ENCODE measurements around the gene USP6NL.
"Not testable (repeated sequence)": the region's sequence is repeated elsewhere in the genome, so short reads cannot be mapped to it uniquely, and the experiment has no call there.

Gene USP6NL

DNA sequence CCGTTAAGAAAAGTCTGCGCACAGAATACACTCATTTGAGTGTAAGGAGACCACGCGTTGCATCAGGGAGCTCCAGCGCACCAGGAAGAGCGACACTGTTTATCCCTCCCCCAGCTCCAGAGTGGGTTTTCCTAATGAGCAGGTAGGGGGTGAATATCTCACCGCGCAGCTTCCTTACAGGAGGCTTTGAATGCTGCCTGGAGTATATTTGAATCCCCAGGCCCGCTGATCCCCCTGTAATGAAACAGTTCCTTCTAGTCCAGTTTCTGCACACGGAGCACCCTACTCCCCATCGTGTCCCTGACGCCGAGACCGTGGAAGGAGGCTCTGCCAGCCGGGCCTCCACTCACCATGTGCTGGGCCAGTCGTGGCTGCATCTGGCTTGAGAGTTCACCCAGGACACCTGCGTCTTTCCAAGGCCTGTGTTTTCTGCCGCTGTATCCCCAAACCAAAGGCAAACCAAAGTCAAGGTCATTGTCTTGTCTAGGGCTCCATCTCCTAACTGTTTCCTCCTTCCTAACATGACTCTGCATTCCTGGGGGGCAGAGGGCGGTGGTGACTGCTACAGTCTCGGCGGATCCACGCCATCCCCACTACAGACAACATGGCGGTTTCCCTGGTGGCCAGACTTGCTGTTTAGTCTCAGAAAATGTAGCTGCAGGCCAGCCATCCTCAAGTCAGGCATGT lies 167.8 kb downstream of the USP6NL start:
- Histone ChIP-seq H3K9me3 (ENCODE audit: control insufficient read depth, low read length) (no peaks in the 10 kb centered on the region), H3K9ac (ENCODE audit: low read length) (no peak overlapping the region), H3K4me1 (ENCODE audit: control insufficient read depth, insufficient read depth, low read length) (peaks cover 9% of the 10 kb centered on the region), H3K36me3 (ENCODE audit: control insufficient read depth, insufficient read depth, low read length) (no peaks in the 10 kb centered on the region), H3K4me3 (ENCODE audit: low read length) (no peak overlapping the region), H3K27me3 (ENCODE audit: control insufficient read depth, insufficient read depth, low read length) (no peaks in the 10 kb centered on the region)

DNA sequence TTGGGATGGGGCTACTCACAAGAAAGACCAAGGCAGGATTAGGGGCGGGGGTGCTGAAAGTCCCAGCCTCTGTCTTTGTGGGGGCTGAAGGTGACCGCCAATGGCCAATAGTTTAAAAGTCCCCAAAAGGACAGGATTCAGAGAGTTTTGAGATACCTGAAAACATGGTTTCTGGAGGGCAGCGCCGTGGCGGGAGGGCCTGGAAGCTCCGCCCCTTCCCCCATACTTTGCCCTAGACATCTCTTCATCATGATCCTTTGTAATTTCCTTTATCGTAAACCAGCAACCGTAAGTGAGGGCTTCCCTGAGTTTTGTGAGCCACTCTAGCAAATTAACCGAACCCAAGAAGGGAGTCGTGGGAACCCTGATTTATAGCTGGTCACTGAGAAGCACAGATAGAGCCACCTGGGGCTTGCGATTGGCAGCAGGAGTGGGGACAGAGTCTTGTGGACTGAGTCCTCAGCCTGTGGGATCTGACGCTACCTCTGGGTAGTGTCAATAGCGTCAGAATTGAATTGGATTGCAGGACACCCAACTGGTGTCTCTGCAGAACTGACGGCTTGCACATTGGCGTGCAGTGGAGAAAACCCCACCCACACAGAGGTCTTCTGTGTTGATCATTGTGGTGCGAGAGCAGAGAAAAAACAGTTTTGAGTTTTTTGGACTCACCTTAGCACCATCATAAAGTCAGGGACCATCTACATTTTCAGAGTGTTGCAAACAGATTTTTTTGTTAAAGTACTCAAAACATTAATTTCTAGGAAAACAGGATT lies 169.3 kb downstream of the USP6NL start:
- H3K27me3 ChIP-seq (ENCODE audit: control insufficient read depth, insufficient read depth, low read length), result no peaks in the 10 kb centered on the region
- H3K4me3 ChIP-seq (ENCODE audit: low read length), result no peak overlapping the region
- H3K36me3 ChIP-seq (ENCODE audit: control insufficient read depth, insufficient read depth, low read length), result no peaks in the 10 kb centered on the region
- no peak overlapping the region for H3K9ac ChIP-seq (ENCODE audit: low read length)
- no peaks in the 10 kb centered on the region for H3K9me3 ChIP-seq (ENCODE audit: control insufficient read depth, low read length)
- no peaks in the 10 kb centered on the region for H3K4me1 ChIP-seq (ENCODE audit: control insufficient read depth, insufficient read depth, low read length)

DNA sequence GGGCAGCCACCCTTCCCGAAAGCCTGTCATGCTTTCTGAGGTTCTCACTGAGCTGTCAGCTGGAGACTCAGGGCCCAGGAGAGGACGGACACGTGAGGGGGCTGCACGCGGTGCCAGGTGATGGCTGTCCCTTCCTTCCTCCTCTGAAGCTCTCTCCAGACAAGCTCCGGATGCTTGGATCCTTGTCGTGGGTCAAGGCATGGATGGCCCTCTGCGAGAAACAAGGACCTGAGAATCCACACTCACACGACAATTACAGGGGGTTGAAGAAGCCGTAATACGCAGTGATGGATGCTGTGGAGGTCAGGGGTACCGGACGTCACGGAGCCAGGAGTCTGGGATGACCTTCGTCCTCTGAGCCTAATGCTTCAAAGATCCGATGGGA lies 170.3 kb downstream of the USP6NL start:
- Histone ChIP-seq H3K4me3 (ENCODE audit: low read length) (no peak overlapping the region), H3K27me3 (ENCODE audit: control insufficient read depth, insufficient read depth, low read length) (no peaks in the 10 kb centered on the region), H3K4me1 (ENCODE audit: control insufficient read depth, insufficient read depth, low read length) (no peaks in the 10 kb centered on the region), H3K9me3 (ENCODE audit: control insufficient read depth, low read length) (no peaks in the 10 kb centered on the region), H3K9ac (ENCODE audit: low read length) (no peak overlapping the region), H3K36me3 (ENCODE audit: control insufficient read depth, insufficient read depth, low read length) (no peaks in the 10 kb centered on the region)

DNA sequence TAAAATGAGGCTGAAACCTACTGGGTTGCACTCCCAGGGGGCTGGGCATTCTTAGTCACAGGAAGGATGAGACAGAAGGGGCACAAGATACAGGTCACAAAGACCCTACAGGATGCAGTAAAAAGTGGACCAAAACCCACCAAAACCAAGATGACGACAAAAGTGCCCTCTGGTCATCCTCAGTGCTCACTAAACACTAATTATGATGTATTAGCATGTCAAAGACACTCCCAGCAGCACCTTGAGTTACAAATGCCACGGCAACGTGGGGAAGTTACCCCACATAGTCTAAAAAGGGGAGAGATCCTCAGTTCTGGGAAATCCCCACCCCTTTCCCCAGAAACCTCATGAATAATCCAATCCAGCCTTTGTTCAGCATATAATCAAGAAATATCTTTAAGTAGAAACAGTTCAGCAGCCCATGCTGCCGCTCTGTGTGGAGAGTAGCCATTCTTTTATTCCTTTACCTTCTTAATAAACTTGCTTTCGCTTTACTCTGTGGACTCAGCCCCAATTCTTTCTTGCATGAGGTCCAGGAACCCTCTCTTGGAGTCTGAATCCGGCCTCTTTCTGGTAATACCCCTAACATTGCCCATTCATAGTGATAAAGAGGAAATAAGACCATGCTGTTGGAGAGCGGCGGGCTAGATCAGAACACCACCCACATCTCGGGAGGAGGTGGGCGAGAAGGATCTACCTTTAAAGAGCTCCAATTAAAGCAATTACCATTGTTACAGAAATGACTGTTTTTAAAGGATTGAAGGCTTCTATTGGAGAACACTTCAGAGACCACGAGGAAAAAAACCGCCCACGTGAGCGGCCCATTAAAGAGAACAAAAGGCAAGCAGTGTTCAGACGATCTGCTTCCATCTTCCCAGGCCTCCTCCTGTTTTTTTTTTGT lies 170.9 kb downstream of the USP6NL start:
- Histone ChIP-seq H3K36me3 (ENCODE audit: control insufficient read depth, insufficient read depth, low read length) (no peaks in the 10 kb centered on the region), H3K4me1 (ENCODE audit: control insufficient read depth, insufficient read depth, low read length) (no peaks in the 10 kb centered on the region), H3K9ac (ENCODE audit: low read length) (no peak overlapping the region), H3K27me3 (ENCODE audit: control insufficient read depth, insufficient read depth, low read length) (no peaks in the 10 kb centered on the region), H3K4me3 (ENCODE audit: low read length) (no peak overlapping the region), H3K9me3 (ENCODE audit: control insufficient read depth, low read length) (no peaks in the 10 kb centered on the region)

DNA sequence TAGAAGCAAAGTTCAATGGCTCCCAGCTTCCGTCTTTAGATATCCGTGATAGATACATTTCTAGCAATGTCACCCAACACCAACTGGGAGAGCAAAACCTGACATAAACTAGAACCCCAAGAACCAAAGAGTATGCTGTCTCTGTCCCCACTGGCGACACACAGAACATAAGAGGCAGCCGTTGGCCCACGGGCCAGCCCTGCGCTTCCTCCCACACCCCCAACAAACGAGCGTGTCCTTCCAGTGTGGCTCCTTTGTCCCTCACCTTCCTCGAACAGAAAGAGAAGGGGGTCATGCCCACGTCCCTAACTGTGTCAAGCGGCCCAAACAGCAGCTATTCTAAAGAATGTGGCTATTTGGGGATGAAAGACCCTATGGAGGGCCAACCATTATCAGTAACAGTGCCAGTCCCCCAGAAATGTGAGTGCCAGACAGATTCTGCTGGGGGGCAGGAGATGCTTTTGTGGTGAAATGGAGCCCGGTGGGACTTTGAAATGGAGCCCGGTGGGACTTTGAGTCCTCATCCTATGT lies 171.9 kb downstream of the USP6NL start:
- Histone ChIP-seq H3K9ac (ENCODE audit: low read length) (no peak overlapping the region), H3K27me3 (ENCODE audit: control insufficient read depth, insufficient read depth, low read length) (no peaks in the 10 kb centered on the region), H3K9me3 (ENCODE audit: control insufficient read depth, low read length) (no peaks in the 10 kb centered on the region), H3K4me3 (ENCODE audit: low read length) (no peak overlapping the region), H3K4me1 (ENCODE audit: control insufficient read depth, insufficient read depth, low read length) (no peaks in the 10 kb centered on the region), H3K36me3 (ENCODE audit: control insufficient read depth, insufficient read depth, low read length) (no peaks in the 10 kb centered on the region)

DNA sequence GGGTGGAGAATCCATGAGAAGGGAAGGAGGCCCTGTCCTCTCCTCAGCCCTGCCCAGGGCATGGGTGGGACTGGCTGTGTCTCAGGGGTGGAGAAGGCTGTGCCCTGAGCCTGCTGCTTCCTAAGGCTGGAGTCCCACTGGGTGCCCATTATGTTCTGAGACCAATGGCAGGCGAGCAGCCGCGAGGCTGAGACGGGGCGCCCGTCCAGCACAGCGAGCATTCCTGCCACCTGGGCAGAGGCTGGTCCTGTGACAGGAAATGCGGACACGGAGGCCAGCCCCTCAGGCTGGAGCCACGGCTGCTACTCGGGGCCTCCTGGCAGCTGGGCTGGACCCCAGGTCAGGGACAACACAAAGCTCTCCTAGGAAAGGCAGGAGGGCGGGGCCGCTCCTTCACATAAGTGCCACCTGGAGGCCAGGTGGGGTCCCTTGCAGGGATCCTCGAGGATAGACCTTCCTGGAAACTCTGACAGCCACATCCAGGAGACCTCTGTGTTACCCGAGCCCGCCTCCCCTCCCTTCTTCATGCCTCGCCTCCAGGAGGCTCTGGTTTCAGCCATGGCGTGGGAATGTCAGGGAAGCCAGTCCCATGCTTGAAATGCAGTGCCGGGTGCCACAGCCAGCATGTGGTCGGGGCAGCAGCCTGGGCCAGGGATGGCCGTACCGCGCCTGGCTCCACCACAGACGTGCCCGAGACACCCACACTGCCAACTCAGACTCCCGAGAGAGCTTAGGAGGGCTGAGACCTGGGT lies 173.9 kb downstream of the USP6NL start:
- H3K9me3 ChIP-seq (ENCODE audit: control insufficient read depth, low read length), result no peaks in the 10 kb centered on the region
- no peaks in the 10 kb centered on the region for H3K27me3 ChIP-seq (ENCODE audit: control insufficient read depth, insufficient read depth, low read length)
- H3K4me1 ChIP-seq (ENCODE audit: control insufficient read depth, insufficient read depth, low read length), result no peaks in the 10 kb centered on the region
- no peaks in the 10 kb centered on the region for H3K36me3 ChIP-seq (ENCODE audit: control insufficient read depth, insufficient read depth, low read length)
- H3K4me3 ChIP-seq (ENCODE audit: low read length), result no peak overlapping the region
- no peak overlapping the region for H3K9ac ChIP-seq (ENCODE audit: low read length)

DNA sequence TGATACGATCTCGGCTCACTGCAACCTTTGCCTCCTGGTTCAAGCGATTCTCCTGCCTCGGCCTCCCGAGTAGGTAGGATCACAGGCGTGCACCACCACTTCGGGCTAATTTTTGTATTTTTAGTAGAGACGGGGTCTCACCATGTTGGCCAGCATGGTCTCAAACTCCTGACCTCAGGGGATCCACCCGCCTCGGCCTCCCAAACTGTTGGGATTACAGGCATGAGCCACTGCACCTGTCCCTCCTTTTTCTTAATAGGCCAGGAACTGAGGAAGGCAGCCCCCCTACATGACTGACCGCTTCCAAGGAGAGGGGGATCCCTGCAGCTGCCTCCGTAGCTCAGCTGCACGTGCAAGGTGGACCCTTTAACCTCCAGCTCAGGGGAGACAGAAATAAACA lies 175.0 kb downstream of the USP6NL start:
- H3K36me3 ChIP-seq (ENCODE audit: control insufficient read depth, insufficient read depth, low read length); H3K9ac ChIP-seq (ENCODE audit: low read length); H3K27me3 ChIP-seq (ENCODE audit: control insufficient read depth, insufficient read depth, low read length); H3K9me3 ChIP-seq (ENCODE audit: control insufficient read depth, low read length); H3K4me3 ChIP-seq (ENCODE audit: low read length); H3K4me1 ChIP-seq (ENCODE audit: control insufficient read depth, insufficient read depth, low read length): not testable (repeated sequence)

DNA sequence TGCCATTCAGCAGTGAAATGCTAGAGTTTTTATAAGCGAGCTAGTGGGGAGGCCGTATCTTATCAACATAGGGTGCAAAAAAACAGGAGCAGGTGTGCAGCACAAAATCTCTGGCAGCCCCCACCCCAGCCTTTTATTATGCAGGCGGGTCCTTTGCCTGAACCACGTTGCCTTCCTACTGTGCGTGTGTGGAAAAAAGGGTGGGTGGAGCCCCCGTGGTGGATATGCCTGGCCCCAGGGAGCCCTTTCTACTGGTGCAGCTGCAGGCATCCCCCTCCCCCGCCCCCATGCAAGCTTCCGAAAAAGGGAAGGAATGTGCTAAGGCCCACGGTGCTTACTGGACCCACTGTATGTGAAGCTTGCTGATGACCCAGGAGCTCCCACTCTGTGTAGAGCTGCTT lies 175.9 kb downstream of the USP6NL start:
- H3K9me3 ChIP-seq (ENCODE audit: control insufficient read depth, low read length), result no peaks in the 10 kb centered on the region
- H3K36me3 ChIP-seq (ENCODE audit: control insufficient read depth, insufficient read depth, low read length), result no peaks in the 10 kb centered on the region
- no peak overlapping the region for H3K4me3 ChIP-seq (ENCODE audit: low read length)
- no peak overlapping the region for H3K9ac ChIP-seq (ENCODE audit: low read length)
- no peaks in the 10 kb centered on the region for H3K27me3 ChIP-seq (ENCODE audit: control insufficient read depth, insufficient read depth, low read length)
- no peaks in the 10 kb centered on the region for H3K4me1 ChIP-seq (ENCODE audit: control insufficient read depth, insufficient read depth, low read length)

DNA sequence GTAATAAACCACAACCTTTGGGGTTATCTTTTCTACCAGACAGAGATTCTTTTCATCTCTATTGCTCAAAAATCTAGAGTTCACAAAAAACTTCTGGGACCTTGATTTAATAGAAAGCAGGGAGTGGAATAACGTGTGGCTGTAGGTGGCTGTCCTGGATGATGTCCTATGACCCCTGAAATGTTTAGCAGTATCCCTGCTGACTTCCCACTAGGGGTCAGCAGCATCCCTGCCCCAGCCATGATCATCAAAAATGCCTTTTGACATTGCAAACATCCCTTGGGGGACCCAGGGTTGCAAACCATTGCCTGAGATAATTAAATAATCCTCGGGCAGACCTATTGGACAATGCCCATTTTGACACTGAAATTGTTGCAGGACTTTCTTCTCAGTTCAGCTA lies 177.1 kb downstream of the USP6NL start:
- Histone ChIP-seq H3K36me3 (ENCODE audit: control insufficient read depth, insufficient read depth, low read length) (no peaks in the 10 kb centered on the region), H3K4me1 (ENCODE audit: control insufficient read depth, insufficient read depth, low read length) (no peaks in the 10 kb centered on the region), H3K4me3 (ENCODE audit: low read length) (no peak overlapping the region), H3K9ac (ENCODE audit: low read length) (no peak overlapping the region), H3K9me3 (ENCODE audit: control insufficient read depth, low read length) (no peaks in the 10 kb centered on the region), H3K27me3 (ENCODE audit: control insufficient read depth, insufficient read depth, low read length) (no peaks in the 10 kb centered on the region)

DNA sequence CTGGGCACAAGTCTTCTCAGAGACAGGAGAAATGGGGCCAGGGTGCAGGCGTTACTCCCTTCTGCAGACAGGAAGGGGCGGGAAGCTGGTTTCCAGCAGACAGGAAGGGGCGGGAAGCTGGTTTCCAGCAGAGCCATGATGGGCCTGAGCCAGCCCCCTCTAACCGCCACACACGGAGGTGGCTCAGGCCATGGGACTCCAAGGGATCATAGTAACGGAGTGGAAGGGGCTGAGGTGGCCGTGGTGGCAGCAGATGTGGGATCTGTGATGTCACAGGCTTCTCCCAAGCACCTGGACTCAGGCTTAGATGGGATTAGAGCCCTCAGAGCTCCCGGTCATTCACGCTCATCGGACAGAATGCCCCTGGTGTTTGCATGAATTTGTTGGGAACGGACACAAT lies 177.8 kb downstream of the USP6NL start:
- Histone ChIP-seq H3K27me3 (ENCODE audit: control insufficient read depth, insufficient read depth, low read length) (no peaks in the 10 kb centered on the region), H3K36me3 (ENCODE audit: control insufficient read depth, insufficient read depth, low read length) (no peaks in the 10 kb centered on the region), H3K4me1 (ENCODE audit: control insufficient read depth, insufficient read depth, low read length) (no peaks in the 10 kb centered on the region), H3K4me3 (ENCODE audit: low read length) (no peak overlapping the region), H3K9ac (ENCODE audit: low read length) (no peak overlapping the region), H3K9me3 (ENCODE audit: control insufficient read depth, low read length) (no peaks in the 10 kb centered on the region)

DNA sequence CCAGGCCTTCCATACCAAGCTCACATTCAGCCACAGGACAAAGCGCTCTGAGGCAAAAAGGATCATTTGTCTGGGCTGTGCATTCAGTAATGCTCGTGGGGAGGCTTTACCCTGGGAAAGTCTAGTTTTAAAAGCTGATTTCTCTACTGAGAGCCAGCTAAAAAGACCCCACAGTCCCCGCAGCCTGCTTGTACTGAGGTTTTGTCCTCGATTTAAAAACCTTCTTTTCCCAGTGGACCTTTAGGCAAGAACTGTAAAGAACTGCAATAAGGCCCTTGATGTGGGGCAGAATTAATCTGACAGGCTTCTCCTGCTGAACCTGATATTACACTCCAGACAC lies 180.3 kb downstream of the USP6NL start:
- no peaks in the 10 kb centered on the region for H3K36me3 ChIP-seq (ENCODE audit: control insufficient read depth, insufficient read depth, low read length)
- H3K9me3 ChIP-seq (ENCODE audit: control insufficient read depth, low read length), result no peaks in the 10 kb centered on the region
- no peak overlapping the region for H3K4me3 ChIP-seq (ENCODE audit: low read length)
- H3K27me3 ChIP-seq (ENCODE audit: control insufficient read depth, insufficient read depth, low read length), result no peaks in the 10 kb centered on the region
- H3K9ac ChIP-seq (ENCODE audit: low read length), result no peak overlapping the region
- no peaks in the 10 kb centered on the region for H3K4me1 ChIP-seq (ENCODE audit: control insufficient read depth, insufficient read depth, low read length)

All from mucosa of stomach (tissue), 1 donor.